ENCODE data around the gene FAT1.

FAT1 gene

DNA sequence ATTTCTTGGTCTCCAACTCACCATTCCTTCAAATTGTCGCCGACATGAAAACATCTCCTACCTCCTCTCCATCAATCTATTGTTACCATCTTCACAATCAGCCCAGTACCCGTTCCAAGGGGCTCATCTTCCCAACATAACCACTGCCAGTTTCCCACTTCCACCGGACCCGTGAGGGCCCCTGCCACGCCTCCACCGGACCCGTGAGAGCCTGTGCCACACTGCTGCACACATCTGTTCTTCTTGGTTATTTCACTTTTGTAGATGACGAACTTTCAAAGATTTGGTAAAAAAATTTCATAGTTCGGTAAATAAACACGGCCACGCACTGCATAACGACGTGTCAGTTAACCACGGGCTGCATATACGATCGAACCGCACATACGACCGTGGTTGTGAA is 65.0 kb downstream of the FAT1 start:
- no peak for DNase-seq (ENCODE audit: low spot score)

DNA sequence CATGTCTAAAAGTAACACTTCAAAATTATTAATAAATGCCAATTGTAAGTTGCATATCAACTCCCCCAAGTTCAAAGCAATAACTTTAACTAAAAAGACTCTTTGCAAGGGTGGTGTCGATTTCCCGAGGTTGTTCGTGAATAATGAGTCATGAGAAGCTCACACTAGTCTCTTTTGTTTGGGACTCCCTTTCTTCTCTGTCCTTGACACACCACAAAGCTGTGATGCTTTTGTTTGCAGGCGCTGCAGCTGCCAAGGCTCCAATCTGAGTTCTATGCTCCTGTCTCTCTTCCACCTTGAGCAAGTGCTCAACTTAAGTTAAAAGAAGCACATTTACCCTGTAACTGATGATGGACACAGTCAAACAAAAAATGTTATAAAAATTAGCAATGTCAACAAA is 65.9 kb downstream of the FAT1 start:
- DNase-seq (ENCODE audit: low spot score): no peak

DNA sequence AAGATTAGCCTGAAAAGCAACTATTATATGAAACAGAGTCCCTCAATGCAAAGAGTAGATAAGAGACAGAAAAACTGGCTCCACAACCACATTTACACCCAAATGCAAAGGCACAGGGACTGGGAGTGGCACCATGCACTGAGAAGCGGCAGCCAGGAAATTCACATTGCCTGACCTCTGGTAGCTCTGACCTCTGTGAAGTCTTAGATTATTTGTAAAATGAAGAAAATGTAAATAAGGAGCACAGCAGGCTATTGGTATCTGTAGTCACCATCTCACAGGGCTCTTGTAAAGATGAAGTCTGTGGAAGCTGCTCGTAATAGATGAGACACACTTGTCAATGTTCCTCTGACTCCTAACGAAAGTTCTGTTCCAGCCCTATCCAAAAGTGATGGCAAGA is 69.7 kb downstream of the FAT1 start:
- DNase-seq (ENCODE audit: low spot score): no peak

DNA sequence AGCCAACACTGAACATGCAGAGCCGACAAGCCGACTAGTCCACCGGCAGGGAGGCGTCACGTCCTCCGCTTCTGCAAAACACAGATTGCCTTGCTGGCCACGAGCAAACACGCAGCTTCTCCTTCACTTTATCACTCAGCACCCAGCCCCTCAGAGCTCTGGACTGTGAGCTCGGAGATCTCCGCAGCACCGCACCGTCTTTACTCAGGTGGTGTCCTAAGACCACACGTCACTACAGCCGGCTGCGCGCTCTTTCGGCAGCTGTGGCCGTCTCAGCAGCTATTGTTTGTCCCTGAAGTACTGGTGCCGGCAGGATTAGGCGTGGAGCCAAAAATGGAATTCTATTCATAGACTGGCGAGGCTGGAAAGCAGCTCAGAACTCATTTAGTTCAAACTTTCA is 72.0 kb downstream of the FAT1 start:
- DNase-seq (ENCODE audit: low spot score): peak; percentile 1

DNA sequence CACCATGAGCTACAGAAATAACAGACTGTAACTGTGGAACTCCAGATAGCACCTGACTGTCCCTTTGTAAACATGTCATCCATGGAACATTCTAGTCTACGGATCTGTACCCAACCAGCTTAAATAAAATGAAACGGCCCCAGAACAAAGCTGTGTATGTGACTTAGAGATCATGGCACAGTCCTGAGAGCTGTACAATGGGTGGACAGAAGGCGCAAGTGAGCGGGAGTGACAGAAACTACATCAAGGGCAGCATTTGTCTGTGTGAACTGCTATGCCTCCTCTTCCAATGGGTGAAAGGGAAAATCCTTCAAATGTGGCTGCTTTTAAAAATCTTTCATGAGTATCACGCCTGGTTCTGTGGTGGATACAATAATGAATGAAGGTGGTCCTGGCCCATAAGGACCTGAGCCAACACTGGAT is 72.5 kb downstream of the FAT1 start:
- DNase-seq (ENCODE audit: low spot score): no peak

DNA sequence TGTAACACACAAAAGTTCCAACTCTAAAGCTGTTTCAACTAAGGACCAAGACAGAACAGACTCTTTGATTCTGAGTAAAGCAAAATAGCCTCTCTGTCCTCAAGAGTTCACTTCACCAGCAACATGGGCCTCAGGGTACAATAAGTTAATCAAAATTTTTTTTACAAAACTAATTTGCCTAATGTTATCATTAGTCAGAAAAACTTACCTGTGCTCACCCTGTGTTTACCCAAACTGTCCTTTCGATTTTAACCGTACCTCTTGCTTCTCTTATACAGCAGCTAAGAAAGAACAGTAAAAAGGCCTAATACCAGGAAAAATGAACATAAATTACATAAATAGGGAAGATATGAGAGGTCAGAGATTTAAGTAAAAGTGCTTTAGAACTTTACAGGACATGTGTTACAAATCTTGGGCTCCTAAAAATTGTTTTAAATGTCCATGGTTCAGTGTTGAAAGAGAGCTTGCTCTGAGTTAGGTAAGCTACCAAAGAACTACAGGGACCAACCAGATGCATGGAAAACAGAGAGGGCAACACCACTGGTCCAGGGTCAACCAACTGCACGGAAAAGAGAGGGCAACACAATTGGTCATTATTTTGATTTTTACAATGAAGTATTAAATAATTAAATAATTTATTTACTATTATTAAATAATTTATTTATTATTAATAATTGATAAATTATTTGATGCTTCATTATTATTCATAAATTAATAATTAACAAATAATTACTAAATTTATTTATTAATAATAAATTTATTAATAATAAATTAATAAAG is 73.1 kb downstream of the FAT1 start:
- no peak for DNase-seq (ENCODE audit: low spot score)

DNA sequence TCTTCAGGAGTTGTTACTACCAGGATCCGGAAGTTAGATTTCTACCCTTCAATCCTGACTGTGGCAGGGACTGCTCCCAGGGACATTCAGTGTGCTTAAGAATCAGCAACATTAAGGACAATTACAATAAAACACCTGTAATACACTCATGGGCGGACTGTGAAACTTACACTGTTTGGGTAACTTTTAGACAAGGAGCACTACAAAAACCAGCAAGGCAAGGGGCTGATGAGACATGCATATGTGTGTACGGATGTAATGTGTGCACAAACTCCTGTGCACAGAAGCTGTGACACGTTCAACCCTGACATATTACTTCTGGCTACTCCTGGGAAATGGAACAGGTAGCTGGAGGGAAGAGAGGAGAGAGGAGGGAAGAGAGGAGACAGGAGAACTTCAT is 75.8 kb downstream of the FAT1 start:
- no peak for DNase-seq (ENCODE audit: low spot score)

DNA sequence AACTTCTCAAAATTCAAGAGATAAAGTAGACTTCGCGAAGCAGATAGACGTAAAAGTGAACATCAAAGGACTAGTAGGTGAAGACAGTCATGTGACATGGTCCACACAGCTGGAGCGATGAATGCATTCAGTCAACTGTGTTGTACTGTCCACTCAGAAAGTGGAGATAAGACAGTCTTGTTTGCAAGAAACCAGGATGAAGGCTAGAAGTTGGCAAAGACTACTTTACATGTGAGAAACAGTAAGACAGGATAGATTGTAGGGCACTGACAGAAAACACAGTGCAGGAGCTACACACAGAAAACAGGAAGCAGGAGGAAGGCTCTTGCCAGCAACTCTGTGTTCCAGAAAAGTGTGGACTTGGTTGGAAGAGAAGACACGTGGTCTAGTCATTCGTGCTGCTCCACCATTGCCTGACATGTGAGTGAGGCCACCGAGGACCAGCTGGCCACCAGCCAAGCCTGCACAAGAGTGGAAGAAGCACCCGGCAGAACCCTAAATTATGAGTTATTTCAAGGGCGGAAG is 78.9 kb downstream of the FAT1 start:
- DNase-seq (ENCODE audit: low spot score): no peak

DNA sequence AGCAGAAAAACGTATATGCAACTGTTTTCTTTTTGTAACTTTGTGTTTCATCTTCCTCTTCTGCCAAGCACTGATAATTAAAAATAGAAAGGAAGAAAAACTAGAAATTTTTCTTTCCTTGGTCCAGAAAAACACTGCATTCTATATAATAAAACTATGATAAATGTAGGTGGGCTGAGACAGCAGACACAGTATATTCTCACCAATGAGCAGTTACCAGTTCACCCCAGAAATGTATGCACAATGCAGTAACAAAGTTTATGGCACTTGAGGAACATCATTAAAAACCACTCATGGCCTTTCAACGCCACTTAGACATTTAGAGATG is 79.4 kb downstream of the FAT1 start:
- no peak for DNase-seq (ENCODE audit: low spot score)

DNA sequence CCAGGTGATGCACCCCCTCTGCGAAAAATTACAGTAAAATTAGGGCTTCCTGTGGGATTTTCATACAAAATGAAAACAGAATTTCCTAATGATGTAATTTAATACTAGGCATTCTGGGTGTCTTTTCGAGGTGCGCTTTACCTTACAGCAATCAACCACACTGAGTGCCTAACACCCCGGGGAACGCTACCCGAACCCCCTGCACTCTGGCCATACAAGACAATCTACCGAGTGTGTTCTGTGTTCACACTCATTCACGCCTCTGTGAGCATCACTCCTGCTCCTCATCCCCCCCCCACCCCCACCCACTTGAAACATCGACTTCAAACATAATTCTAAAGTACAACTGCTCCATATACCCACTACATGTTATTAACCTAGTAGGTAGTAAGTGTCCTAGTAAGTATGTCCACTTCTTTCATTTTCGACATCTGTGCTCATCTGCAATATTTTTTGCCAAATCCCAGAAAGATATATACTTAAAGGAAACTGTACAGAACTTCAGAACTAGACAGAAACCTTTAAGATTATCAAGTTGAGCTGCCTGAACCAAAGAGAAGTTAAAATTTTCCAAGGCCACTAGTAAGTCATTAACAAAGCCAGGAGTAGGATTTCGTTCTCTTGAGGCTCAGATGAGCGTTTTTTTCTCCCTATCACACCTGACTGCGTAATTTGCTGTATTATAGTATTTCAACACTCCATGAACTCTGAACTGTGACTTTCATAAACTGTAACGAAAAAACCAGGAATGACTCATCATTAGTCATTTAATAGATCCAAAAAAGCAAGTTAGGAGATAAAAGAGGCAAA is 80.0 kb downstream of the FAT1 start:
- DNase-seq (ENCODE audit: low spot score): no peak

DNA sequence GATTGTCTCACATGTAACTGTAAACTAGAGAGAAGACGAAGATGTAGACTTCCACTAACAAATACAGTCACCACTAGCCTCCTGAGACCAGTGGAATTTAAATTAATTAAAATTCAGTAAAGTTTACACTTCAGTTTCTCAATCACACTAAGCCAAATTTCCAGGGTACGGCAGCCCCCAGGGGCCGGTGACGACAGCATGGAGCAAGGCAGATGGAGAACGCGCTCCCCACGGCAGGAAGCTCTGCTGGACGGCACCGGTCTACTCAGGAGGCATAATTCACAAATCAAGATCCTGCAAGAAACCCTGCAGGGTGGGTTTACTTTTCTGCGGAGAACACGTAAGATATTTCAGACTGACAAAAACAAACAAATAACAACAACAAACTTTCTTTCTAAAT is 80.7 kb downstream of the FAT1 start:
- DNase-seq (ENCODE audit: low spot score): no peak

DNA sequence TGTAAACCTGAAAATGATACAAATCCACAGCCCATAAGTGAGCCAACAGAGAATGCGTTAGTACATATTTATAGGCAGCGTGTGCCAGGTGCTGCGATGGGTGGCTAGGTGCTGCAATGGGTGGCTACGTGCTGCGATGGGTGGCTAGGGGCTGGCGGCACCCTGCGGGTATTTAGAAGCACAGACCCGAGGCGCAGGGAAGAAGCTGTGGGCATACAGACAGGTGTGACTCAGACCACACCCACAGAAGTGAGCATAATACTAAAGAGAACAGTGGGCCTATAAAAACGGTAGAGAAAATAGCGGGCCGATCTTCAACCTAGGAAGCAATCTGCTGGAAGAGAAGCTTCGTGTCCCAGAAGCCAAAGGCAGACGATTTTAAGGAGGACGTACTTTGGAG is 81.1 kb downstream of the FAT1 start:
- no peak for DNase-seq (ENCODE audit: low spot score)

DNA sequence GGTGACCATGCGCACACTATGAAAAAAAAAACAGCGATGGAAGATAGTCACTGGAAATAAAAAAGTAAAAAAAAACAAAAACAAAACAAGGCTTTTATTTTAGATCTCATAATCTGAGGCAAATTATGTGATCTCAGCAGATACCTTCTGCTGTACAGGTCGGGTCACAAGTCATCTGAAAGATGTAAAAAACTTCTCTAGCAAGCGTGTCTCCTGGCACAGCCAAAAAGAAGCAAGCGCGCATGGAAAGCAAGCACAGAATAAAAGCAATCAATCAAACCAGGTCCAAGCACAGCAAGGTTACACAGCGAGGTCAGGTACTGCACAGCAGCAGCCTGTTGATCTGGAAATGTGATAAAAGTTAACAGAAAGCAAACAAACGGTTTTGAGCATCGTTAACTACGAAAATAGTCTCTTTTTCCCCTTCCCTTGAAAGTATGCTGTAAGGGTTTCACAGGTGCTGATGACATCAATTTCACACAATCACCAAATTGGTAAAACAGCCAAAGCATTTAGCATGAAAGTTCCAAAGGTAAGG is 89.0 kb downstream of the FAT1 start:
- DNase-seq (ENCODE audit: low spot score): no peak

DNA sequence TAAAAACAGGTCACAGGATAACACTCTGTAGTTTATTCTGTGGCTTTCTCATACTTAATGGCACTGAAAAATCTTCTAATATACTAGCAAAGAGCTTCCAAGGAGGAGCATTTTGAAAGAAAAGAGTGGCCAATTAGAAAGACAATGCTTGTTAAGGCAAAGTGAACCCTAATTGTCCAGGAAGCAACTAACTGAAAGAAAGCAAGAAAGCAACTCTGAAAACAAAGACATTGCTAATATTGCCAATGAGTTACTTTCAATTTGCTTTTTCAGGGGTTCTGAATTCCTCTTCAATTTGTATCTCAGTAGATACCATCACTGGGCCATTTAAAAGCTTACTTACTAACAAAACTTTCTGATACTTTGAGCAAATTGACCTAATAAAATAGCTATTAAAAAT is 89.8 kb downstream of the FAT1 start:
- DNase-seq (ENCODE audit: low spot score): no peak

DNA sequence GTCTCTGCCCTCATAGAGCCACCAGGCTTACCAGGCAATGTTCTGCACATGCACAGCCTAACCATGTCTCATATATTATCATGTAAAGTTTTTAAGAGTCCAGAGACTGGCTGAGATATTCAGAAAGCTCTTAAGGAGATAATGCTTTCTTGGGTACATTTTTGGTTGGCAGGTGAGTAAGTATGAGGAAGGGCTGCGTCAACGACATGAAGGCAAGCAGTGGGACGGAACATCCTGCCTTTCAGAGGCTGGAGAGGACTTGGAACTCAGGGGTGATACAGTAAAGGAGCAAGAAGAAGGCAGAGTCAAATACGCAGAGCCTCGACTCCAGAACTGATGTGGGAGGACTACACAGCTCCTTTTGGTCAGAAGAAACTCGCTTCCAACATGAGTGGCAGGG is 93.5 kb downstream of the FAT1 start:
- DNase-seq (ENCODE audit: low spot score): no peak

DNA sequence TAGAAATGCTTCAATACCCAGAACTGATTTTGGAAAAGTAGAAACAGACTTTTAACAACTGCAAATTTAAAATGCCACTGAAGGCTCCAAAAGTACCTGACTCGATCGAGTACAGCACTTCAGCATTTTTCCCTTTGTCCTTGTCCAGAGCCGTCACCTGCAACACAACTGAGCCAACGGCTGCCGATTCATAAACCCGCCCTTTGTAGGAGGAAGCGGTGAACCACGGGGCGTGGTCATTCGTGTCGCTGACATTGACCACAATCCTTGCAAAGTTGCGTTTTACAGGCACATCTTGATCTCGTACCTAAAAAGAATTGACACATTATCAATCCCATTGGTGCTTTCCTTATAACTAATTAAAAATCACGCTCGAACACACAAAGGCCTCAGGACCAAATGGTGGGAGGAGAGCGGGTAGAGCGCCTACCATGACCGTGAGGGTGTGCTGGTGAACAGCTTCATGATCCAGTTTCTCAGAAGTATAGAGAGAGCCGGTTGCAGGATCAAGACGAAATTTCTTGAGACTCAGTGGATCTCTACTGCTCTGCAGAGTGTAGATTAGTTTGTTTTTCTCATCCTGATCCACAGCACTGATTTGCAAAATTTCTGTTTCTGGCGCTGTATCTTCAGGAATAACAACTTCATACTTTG is 95.5 kb downstream of the FAT1 start:
- no peak for DNase-seq (ENCODE audit: low spot score)

DNA sequence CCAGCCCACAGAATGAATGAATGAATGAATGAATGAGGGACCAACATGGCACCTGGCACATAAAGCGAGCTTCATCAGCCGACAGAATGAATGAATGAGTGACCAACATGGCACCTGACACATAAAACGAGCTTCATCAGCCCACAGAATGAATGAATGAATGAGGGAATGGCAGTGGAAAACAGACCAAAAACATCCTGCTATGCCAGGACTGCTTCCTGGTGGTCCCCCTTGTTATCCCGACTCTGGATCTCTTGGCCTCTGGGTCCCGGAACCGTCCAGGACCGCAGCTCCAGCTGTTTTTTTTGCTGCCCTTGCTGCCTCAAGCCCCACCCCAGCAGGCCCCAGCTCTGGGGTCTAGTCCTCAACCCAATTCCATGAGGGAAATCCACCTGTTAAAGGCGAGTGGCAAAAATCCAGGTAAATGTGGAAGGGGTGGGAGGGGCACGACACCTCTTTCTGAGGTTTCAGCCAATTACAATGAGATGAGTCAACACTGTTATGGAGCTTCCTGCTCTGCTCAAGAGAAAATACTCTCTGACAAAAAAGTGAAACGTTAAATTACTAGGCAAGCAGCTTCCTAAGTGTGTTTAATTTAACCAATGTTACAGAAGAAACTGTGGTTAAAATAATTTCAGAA is 96.3 kb downstream of the FAT1 start:
- no peak for DNase-seq (ENCODE audit: low spot score)

DNA sequence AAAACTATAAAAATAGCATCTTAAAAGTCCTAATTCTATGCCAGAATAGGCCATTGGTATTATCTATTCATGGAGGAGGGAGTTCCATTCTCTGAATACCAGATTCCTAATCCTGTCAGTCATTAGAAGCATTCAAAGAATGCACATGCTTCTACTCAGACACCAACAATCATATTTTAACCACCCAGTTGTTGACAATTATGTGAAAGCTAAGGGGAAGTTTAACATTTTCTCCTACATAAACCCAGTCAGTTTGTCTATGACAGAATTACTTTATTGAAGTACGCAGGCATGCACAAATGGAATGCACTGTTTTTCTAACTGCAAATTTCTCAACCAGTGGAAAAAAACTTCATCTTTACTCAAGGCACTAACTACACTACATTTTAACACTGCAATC is 98.7 kb downstream of the FAT1 start:
- no peak for DNase-seq (ENCODE audit: low spot score)

DNA sequence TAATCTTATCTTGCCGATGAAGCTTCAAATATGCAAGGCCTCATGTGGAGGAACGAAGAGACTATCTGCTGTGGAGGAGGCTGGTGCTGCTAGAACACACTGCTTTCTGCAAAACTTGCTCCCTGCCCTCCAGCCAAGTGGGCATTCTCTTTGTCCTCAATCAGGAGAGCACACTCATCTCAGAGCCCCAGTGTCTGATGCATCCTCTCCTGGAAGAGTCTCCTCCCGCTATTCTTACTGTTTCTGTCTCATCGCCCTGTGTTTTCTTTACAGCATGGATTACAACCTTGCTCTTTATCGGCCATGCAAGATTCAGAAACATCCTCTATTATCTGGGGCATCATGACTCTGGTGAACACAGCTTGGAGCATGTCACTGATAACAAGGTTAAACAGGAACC is 100.1 kb downstream of the FAT1 start:
- DNase-seq (ENCODE audit: low spot score): no peak

DNA sequence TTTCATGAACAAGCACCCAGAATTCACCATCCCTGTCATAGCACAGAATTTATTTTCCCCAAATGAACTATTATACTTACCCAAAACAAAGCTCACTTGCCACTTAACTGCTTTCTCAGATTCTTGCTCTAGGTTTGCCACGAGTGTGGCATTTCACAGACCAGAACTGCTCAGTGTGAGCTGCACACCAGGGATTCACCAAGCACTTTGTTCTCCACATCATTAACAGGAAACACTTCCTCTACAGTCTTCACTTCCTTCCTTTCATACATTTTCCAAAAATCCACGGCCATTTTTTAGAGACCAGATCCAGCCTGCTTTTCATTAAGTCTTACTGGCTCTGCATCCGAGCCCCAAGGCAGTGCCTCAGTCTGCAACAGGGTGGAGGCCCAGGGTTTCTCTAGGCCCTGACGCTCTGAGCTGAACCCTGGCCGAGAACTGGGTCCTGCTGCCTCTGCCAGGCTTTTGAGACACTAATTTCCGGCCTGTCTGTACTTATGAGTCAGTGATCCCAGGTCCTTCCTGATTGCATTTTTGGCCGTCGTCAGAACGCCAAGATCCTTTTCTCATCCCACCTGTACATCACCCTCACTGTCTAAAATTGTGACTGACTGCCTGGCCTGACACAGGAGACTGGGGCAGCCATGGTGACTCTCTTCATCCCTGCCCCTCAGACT is 100.7 kb downstream of the FAT1 start:
- peak; percentile 17 for DNase-seq (ENCODE audit: low spot score)

DNA sequence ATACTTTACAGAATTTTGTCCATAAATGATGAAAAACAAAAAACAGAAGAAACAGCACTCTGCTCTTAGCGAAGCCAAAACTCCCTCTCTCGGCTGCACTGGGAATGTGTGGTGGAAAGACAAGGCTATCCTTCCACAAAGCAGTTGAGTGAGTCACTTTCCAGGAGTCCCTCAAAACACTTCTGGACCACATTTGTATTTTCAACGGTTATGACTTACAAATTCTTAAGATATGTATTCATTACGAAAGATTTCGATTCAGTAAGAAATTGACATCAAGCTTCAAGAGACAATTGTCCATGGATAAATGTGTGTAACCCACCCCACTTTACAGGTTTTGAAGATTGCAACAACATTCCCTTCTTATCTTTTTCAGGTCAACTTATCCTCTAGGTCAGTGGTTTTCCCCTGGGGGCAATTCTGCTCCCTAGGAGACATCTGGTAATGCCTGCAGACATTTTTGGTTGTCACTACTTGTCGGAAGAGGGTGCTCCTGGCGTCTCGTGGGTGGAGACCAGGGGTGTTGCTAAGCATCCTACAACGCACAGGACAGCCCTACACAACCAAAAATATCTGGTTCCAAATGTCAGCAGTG is 101.6 kb downstream of the FAT1 start:
- DNase-seq (ENCODE audit: low spot score): no peak
